HL-60 (cell line): ENCODE measurements around the gene BHLHE23.

Source experiments
- DNase-seq, 2 experiments: peaks; one replicate each; pipeline ENCODE4 v3.0.0-alpha.2; 2010 to 2020; ENCODE audit warnings: low read depth in 1 of 2, low spot score in 1 of 2
- H3K27ac ChIP-seq: fragments of 250-450 bp; sonication (Bioruptor Pico); replicated peaks from 2 replicates; pipeline ENCODE4 v1.5.1; 2020; ENCODE audit warnings: mild to moderate bottlenecking, moderate library complexity
- H3K27me3 ChIP-seq: fragments of 250-450 bp; sonication (Bioruptor Pico); 2 replicates; pipeline ENCODE4 v1.5.1; 2021; ENCODE audit warnings: mild to moderate bottlenecking, moderate library complexity; ENCODE audit not compliant: insufficient read depth, poor library complexity, severe bottlenecking
- H3K4me3 ChIP-seq: replicated peaks from 2 replicates; pipeline ENCODE4 v1.5.1; 2011; ENCODE audit warnings: mild to moderate bottlenecking, control low read depth, low read length; ENCODE audit not compliant: insufficient read depth
- CTCF ChIP-seq: IDR thresholded peaks from one replicate; pipeline ENCODE4 v1.5.1; 2011; ENCODE audit warnings: low read length, control low read depth, inconsistent platforms; ENCODE audit not compliant: insufficient read depth
- GABPA ChIP-seq: IDR thresholded peaks from 2 replicates; pipeline ENCODE4 v1.6.1; 2012; ENCODE audit warnings: low read depth
- POLR2AphosphoS5 ChIP-seq: IDR thresholded peaks from 2 replicates; pipeline ENCODE4 v1.6.1; 2012; ENCODE audit warnings: low read depth
- REST ChIP-seq: IDR thresholded peaks from 2 replicates; pipeline ENCODE4 v1.6.1; 2012; ENCODE audit warnings: low read depth; ENCODE audit not compliant: insufficient replicate concordance
- SPI1 ChIP-seq: IDR thresholded peaks from 2 replicates; pipeline ENCODE4 v1.6.1; 2012; ENCODE audit warnings: low read depth, mild to moderate bottlenecking, borderline replicate concordance

Gene BHLHE23

GRCh38 chr20:63045401-63045800, 38.6 kb upstream of the BHLHE23 start:
- no peaks in the 10 kb centered on the region for H3K27me3 ChIP-seq

GRCh38 chr20:63044605-63045004, 37.8 kb upstream of the BHLHE23 start:
- no peak for TF ChIP-seq REST
- no peak for TF ChIP-seq SPI1
- no peak for TF ChIP-seq CTCF
- TF ChIP-seq GABPA, result no peak
- no peak for TF ChIP-seq POLR2AphosphoS5
- no peak overlapping the region for H3K27ac ChIP-seq
- H3K27me3 ChIP-seq, result no peaks in the 10 kb centered on the region
- no peak for DNase-seq
- H3K4me3 ChIP-seq, result no peak overlapping the region

More at GRCh38 chr20:63045401-63045800, 38.6 kb upstream of the BHLHE23 start:
- DNase-seq, result no peak
- Histone ChIP-seq H3K4me3 (no peak overlapping the region), H3K27ac (no peak overlapping the region)
- no peak for TF ChIP-seq REST
- no peak for TF ChIP-seq POLR2AphosphoS5
- no peak for TF ChIP-seq SPI1
- no peak for TF ChIP-seq CTCF
- no peak for TF ChIP-seq GABPA

GRCh38 chr20:63044204-63044600, 37.4 kb upstream of the BHLHE23 start:
- no peak overlapping the region for H3K27ac ChIP-seq
- H3K27me3 ChIP-seq, result no peaks in the 10 kb centered on the region
- no peak for DNase-seq
- H3K4me3 ChIP-seq, result no peak overlapping the region
- TF ChIP-seq SPI1, result no peak
- TF ChIP-seq POLR2AphosphoS5, result no peak
- no peak for TF ChIP-seq REST
- no peak for TF ChIP-seq CTCF
- no peak for TF ChIP-seq GABPA
